Activated CD8-positive, alpha-beta T cell treated with anti-CD3 and anti-CD28 coated beads for 36 hours (primary cell): ENCODE data around the gene TLN1. TPM values are rescaled to one million over a fixed set of nuclear protein-coding genes. Genes with fewer than 3 reads are reported as not detected.
A peak's percentile ranks its signal among the peaks of the same experiment; 100 is the strongest.

ENCODE experiments used
- ATAC-seq: fragments of 200-7000 bp; cut with Tn5 transposase; one replicate; pipeline ENCODE4 v1.10.0; 2021; ENCODE audit warnings: mild to moderate bottlenecking, moderate library complexity
- CTCF ChIA-PET: fragments of 350-600 bp; sonication (Branson Sonifier 250); formaldehyde crosslinking; loops from one replicate; lab custom pipeline; 2021; ENCODE audit warnings: antibody characterized with exemption; lab: Charles Lee
- POLR2A ChIA-PET: fragments of 350-600 bp; sonication (Branson Sonifier 250); formaldehyde crosslinking; loops from one replicate; lab custom pipeline; 2021; ENCODE audit warnings: antibody characterized with exemption; lab: Charles Lee
- DNase-seq: peaks from one replicate; pipeline ENCODE4 v3.0.0-alpha.2; 2020
- H3K27ac Mint-ChIP-seq: one replicate; pipeline ENCODE4 v1.8.0; 2021; ENCODE audit warnings: mild to moderate bottlenecking, mixed read lengths
- H3K27me3 Mint-ChIP-seq: one replicate; pipeline ENCODE4 v1.8.0; 2021; ENCODE audit warnings: mixed read lengths
- H3K36me3 Mint-ChIP-seq: one replicate; pipeline ENCODE4 v1.8.0; 2021; ENCODE audit warnings: low read depth, mixed read lengths
- H3K4me1 Mint-ChIP-seq: one replicate; pipeline ENCODE4 v1.8.0; 2021; ENCODE audit warnings: low read depth, mixed read lengths
- H3K4me3 Mint-ChIP-seq: one replicate; pipeline ENCODE4 v1.8.0; 2021; ENCODE audit warnings: mild to moderate bottlenecking, moderate library complexity, mixed read lengths
- H3K9me3 Mint-ChIP-seq: one replicate; pipeline ENCODE4 v1.8.0; 2021; ENCODE audit warnings: mixed read lengths
- CTCF ChIP-seq: fragments of 200-600 bp; IDR thresholded peaks from one replicate; pipeline ENCODE4 v1.8.0; 2022; ENCODE audit warnings: antibody characterized with exemption, mild to moderate bottlenecking
- intact Hi-C: fragments of 100-400 bp; cut with micrococcal nuclease; formaldehyde crosslinking; loops from one replicate; pipeline ENCODE4 v1.10.0; 2022
- total RNA-seq, 2 experiments: library from RNA; stranded (reverse); gene quantifications; one replicate each; pipeline ENCODE4 v1.2.3, GENCODE V29; 2021

TLN1 gene
- total RNA-seq, 2 experiments from 2014 or later = 212 to 219 TPM

GRCh38 chr9:35656348-35656747 lies 75.6 kb downstream of the TLN1 start:
- H3K27me3 Mint-ChIP-seq = peaks cover 2% of the 10 kb centered on the region
- CTCF ChIA-PET = interaction anchor here (0.8 to 24.5 kb wide), 10 partner anchors 9 to 100 kb away, joined by 3 to 313 read pairs (median 14); partner anchors contain the start of genes CREB3, SIT1, TLN1 and TPM2
- POLR2A ChIA-PET = interaction anchor here (0.7 to 5.3 kb wide), 5 partner anchors 8 to 43 kb away, joined by 3 to 64 read pairs (median 3); partner anchors contain the start of gene ARHGEF39
- peaks cover 58% of the 10 kb centered on the region for H3K4me1 Mint-ChIP-seq
- peak overlapping the region; percentile 81 for H3K4me3 Mint-ChIP-seq
- ATAC-seq (no peak), DNase-seq (no peak)
- H3K36me3 Mint-ChIP-seq = peaks cover 27% of the 10 kb centered on the region
- intact Hi-C loops = loop anchor here (5.0 to 10.0 kb wide), 2 partner anchors 71 to 158 kb away; partner anchors contain the start of genes HINT2 and SPAG8
- H3K27ac Mint-ChIP-seq = no peak overlapping the region
- TF ChIP-seq CTCF = no peak
- no peaks in the 10 kb centered on the region for H3K9me3 Mint-ChIP-seq

GRCh38 chr9:35653611-35654010 lies 78.4 kb downstream of the TLN1 start:
- ATAC-seq (no peak), DNase-seq (no peak)
- Mint-ChIP-seq H3K4me1 (peaks cover 43% of the 10 kb centered on the region), H3K9me3 (no peaks in the 10 kb centered on the region), H3K27me3 (peaks cover 2% of the 10 kb centered on the region), H3K36me3 (peaks cover 17% of the 10 kb centered on the region), H3K4me3 (no peak overlapping the region), H3K27ac (no peak overlapping the region)
- ChIA-PET CTCF (interaction anchor here (0.9 to 8.7 kb wide), 3 partner anchors 14 to 75 kb away, joined by 3 to 95 read pairs (median 4); no protein-coding TSS in a partner anchor), POLR2A (interaction anchor here (0.7 kb wide), 1 partner anchor 37 kb away, joined by 3 read pairs; no protein-coding TSS in a partner anchor)
- TF ChIP-seq CTCF = no peak
- intact Hi-C loops = loop anchor here (10.0 kb wide), 1 partner anchor 161 kb away; the partner anchor contains the start of genes HINT2 and SPAG8

- DNase-seq = no peak
- H3K9me3 Mint-ChIP-seq = no peaks in the 10 kb centered on the region
- no peak overlapping the region for H3K4me3 Mint-ChIP-seq
- intact Hi-C loops = loop anchor here (10.0 kb wide), 1 partner anchor 162 kb away; the partner anchor contains the start of genes HINT2 and SPAG8
- ChIA-PET POLR2A (no interaction called here), CTCF (interaction anchor here (1.9 kb wide), 1 partner anchor 14 kb away, joined by 4 read pairs; no protein-coding TSS in a partner anchor)
- H3K27ac Mint-ChIP-seq = no peak overlapping the region
- H3K4me1 Mint-ChIP-seq = peaks cover 49% of the 10 kb centered on the region
- no peak for ATAC-seq
- peaks cover under 1% of the 10 kb centered on the region for H3K27me3 Mint-ChIP-seq
- H3K36me3 Mint-ChIP-seq = peaks cover 22% of the 10 kb centered on the region
- no peak for TF ChIP-seq CTCF
Measured at GRCh38 chr9:35652829-35653209, 79.2 kb downstream of the TLN1 start.

GRCh38 chr9:35651956-35652828 lies 79.8 kb downstream of the TLN1 start:
- intact Hi-C loops = loop anchor here (10.0 kb wide), 1 partner anchor 163 kb away; the partner anchor contains the start of genes HINT2 and SPAG8
- Mint-ChIP-seq H3K36me3 (peaks cover 21% of the 10 kb centered on the region), H3K4me3 (peak overlapping the region; percentile 85), H3K4me1 (peaks cover 50% of the 10 kb centered on the region), H3K9me3 (no peaks in the 10 kb centered on the region), H3K27me3 (no peaks in the 10 kb centered on the region), H3K27ac (peak overlapping the region; percentile 96)
- ChIA-PET CTCF (interaction anchor here (1.9 to 7.7 kb wide), 2 partner anchors 13 to 41 kb away, joined by 4 to 62 read pairs; no protein-coding TSS in a partner anchor), POLR2A (interaction anchor here (0.6 kb wide), 1 partner anchor 12 kb away, joined by 3 read pairs; the partner anchor contains the start of gene ARHGEF39)
- no peak for TF ChIP-seq CTCF
- ATAC-seq (no peak), DNase-seq (no peak)
